Measurements from ENCODE around the gene PRSS23. TPM values are rescaled to one million over a fixed set of nuclear protein-coding genes. Genes with fewer than 3 reads are reported as not detected.

Gene PRSS23
- total and polyA plus RNA-seq, 10 of the 15 experiments (the other 5 are each of a cell fraction or from before 2014, with no cell fraction given), result 0.03 to 0.39 (median 0.16) TPM; not detected in 5

DNA sequence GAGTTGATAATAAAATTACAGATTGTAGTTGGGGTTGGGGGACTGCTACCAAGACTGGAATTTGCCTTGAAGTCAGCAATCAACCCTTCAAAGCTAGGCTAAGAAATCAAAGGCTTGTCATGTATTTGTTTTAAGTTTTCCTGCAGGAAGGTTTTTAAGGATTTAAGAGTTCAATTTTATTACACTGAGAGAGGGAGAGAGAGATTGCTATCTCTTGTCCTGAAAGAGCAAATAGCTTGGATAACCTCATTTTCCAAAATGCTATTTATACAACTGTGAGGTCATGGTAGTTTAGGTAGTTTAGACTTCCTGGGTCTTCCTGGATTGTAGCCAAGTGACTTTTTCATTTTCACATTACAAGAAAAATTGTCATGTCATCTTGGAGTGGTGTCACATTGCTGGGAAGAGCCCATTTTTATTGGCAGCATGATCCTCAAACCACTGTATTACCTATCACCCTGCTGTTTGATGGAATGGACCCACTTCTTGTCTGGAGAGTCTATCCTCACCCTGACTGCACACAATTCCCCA, 10.1 kb upstream of the PRSS23 start:
- Histone ChIP-seq H3K4me1 (ENCODE audit: control insufficient read depth, insufficient read depth, low read length) (no peaks in the 10 kb centered on the region), H3K9me3 (replicated peaks; ENCODE audit: control insufficient read depth, insufficient read depth, low read length) (no peaks in the 10 kb centered on the region), H3K4me2 (ENCODE audit: control insufficient read depth, insufficient read depth) (no peak overlapping the region), H4K20me1 (ENCODE audit: control insufficient read depth, insufficient read depth) (no peaks in the 10 kb centered on the region), H2AFZ (ENCODE audit: control insufficient read depth, low read depth, low read length) (no peak overlapping the region), H3K79me2 (ENCODE audit: control insufficient read depth, insufficient read depth, low read length) (no peaks in the 10 kb centered on the region), H3K4me3 (no peak overlapping the region), H3K36me3 (ENCODE audit: control insufficient read depth in 2 of 2, insufficient read depth in 2 of 2, low read length in 1 of 2) (no peaks in the 10 kb centered on the region), H3K27ac (ENCODE audit: control insufficient read depth, insufficient read depth) (no peak overlapping the region), H3K27me3 (replicated peaks in 1 of 2; ENCODE audit: control insufficient read depth in 2 of 2, insufficient read depth in 2 of 2, low read length in 1 of 2) (no peaks in the 10 kb centered on the region), H3K9ac (ENCODE audit: control insufficient read depth, insufficient read depth, low read length) (no peak overlapping the region)
- FAIRE-seq (no peak), DNase-seq (ENCODE audit: low read depth, low spot score) (no peak), ATAC-seq (no peak)
- CTCF ChIA-PET, result no interaction called here
- SMC1A ChIA-PET (ENCODE audit: uncharacterized antibody, unreplicated experiment), result no interaction called here
- in situ Hi-C loops (cut with MboI) (no loop called here), intact Hi-C loops (cut with micrococcal nuclease; ENCODE audit: unreplicated experiment) (no loop called here)
- RAD21 ChIA-PET (ENCODE audit: unreplicated experiment), result no interaction called here
- POLR2A ChIA-PET, result no interaction called here
- BruUV-seq (replicated peaks), result no TSS peak
- TF ChIP-seq, protein P1, sequence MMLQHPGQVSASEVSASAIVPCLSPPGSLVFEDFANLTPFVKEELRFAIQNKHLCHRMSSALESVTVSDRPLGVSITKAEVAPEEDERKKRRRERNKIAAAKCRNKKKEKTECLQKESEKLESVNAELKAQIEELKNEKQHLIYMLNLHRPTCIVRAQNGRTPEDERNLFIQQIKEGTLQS (IDR thresholded peaks at IDR 0.05; ENCODE audit: borderline replicate concordance, extremely low read depth, low read depth, low read length), result no peak
- TF ChIP-seq FOXM1 (IDR thresholded peaks at IDR 0.05; ENCODE audit: low read depth, low read length) (no peak), SIN3A (IDR thresholded peaks at IDR 0.05; ENCODE audit: low read depth, low read length) (no peak), ZNF217 (IDR thresholded peaks at IDR 0.05) (no peak), EED (IDR thresholded peaks at IDR 0.05; ENCODE audit: low read depth) (no peak), EZH2 (IDR thresholded peaks at IDR 0.05; ENCODE audit: borderline replicate concordance, control insufficient read depth, low read depth, low read length) (no peak), ATF7 (IDR thresholded peaks at IDR 0.05; ENCODE audit: low read depth) (no peak), IKZF2 (IDR thresholded peaks at IDR 0.05) (no peak), SIX5 (IDR thresholded peaks at IDR 0.05; ENCODE audit: low read depth, low read length, severe bottlenecking) (no peak), TARDBP (IDR thresholded peaks at IDR 0.05; ENCODE audit: borderline replicate concordance) (no peak)
- TF ChIP-seq, protein P2, sequence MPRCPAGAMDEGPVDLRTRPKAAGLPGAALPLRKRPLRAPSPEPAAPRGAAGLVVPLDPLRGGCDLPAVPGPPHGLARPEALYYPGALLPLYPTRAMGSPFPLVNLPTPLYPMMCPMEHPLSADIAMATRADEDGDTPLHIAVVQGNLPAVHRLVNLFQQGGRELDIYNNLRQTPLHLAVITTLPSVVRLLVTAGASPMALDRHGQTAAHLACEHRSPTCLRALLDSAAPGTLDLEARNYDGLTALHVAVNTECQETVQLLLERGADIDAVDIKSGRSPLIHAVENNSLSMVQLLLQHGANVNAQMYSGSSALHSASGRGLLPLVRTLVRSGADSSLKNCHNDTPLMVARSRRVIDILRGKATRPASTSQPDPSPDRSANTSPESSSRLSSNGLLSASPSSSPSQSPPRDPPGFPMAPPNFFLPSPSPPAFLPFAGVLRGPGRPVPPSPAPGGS (IDR thresholded peaks at IDR 0.05; ENCODE audit: borderline replicate concordance, insufficient read depth, low read depth, low read length, poor library complexity, severe bottlenecking), result no peak
- TF ChIP-seq, protein P3, sequence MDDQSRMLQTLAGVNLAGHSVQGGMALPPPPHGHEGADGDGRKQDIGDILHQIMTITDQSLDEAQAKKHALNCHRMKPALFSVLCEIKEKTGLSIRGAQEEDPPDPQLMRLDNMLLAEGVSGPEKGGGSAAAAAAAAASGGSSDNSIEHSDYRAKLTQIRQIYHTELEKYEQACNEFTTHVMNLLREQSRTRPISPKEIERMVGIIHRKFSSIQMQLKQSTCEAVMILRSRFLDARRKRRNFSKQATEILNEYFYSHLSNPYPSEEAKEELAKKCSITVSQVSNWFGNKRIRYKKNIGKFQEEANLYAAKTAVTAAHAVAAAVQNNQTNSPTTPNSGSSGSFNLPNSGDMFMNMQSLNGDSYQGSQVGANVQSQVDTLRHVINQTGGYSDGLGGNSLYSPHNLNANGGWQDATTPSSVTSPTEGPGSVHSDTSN (IDR thresholded peaks at IDR 0.05; ENCODE audit: insufficient replicate concordance, low read depth, low read length), result no peak
- TF ChIP-seq, protein P4, sequence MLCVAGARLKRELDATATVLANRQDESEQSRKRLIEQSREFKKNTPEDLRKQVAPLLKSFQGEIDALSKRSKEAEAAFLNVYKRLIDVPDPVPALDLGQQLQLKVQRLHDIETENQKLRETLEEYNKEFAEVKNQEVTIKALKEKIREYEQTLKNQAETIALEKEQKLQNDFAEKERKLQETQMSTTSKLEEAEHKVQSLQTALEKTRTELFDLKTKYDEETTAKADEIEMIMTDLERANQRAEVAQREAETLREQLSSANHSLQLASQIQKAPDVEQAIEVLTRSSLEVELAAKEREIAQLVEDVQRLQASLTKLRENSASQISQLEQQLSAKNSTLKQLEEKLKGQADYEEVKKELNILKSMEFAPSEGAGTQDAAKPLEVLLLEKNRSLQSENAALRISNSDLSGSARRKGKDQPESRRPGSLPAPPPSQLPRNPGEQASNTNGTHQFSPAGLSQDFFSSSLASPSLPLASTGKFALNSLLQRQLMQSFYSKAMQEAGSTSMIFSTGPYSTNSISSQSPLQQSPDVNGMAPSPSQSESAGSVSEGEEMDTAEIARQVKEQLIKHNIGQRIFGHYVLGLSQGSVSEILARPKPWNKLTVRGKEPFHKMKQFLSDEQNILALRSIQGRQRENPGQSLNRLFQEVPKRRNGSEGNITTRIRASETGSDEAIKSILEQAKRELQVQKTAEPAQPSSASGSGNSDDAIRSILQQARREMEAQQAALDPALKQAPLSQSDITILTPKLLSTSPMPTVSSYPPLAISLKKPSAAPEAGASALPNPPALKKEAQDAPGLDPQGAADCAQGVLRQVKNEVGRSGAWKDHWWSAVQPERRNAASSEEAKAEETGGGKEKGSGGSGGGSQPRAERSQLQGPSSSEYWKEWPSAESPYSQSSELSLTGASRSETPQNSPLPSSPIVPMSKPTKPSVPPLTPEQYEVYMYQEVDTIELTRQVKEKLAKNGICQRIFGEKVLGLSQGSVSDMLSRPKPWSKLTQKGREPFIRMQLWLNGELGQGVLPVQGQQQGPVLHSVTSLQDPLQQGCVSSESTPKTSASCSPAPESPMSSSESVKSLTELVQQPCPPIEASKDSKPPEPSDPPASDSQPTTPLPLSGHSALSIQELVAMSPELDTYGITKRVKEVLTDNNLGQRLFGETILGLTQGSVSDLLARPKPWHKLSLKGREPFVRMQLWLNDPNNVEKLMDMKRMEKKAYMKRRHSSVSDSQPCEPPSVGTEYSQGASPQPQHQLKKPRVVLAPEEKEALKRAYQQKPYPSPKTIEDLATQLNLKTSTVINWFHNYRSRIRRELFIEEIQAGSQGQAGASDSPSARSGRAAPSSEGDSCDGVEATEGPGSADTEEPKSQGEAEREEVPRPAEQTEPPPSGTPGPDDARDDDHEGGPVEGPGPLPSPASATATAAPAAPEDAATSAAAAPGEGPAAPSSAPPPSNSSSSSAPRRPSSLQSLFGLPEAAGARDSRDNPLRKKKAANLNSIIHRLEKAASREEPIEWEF (IDR thresholded peaks at IDR 0.05; ENCODE audit: insufficient replicate concordance, low read depth, low read length), result no peak
- TF ChIP-seq, protein P5, sequence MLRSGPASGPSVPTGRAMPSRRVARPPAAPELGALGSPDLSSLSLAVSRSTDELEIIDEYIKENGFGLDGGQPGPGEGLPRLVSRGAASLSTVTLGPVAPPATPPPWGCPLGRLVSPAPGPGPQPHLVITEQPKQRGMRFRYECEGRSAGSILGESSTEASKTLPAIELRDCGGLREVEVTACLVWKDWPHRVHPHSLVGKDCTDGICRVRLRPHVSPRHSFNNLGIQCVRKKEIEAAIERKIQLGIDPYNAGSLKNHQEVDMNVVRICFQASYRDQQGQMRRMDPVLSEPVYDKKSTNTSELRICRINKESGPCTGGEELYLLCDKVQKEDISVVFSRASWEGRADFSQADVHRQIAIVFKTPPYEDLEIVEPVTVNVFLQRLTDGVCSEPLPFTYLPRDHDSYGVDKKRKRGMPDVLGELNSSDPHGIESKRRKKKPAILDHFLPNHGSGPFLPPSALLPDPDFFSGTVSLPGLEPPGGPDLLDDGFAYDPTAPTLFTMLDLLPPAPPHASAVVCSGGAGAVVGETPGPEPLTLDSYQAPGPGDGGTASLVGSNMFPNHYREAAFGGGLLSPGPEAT (IDR thresholded peaks at IDR 0.05; ENCODE audit: low read depth), result no peak
